Left kidney (tissue), 2 donors: ENCODE measurements around the gene PLCH2. TPM values are rescaled to one million over a fixed set of nuclear protein-coding genes. Genes with fewer than 3 reads are reported as not detected.

Experiments used
- DNase-seq: peaks from one replicate; pipeline ENCODE4 v3.0.0-alpha.2; 2013
- polyA plus RNA-seq: library from polyadenylated mRNA; unstranded; fragments of 120-200 nt; gene quantifications from one replicate; pipeline ENCODE4 v1.2.1, GENCODE V29; 2013; ENCODE audit not compliant: insufficient read length

Gene PLCH2
- polyA plus RNA-seq, 1 donor: 0.80 TPM

- no peak for DNase-seq
Measured at GRCh38 chr1:2501041-2501819, 25.1 kb downstream of the PLCH2 start.

- DNase-seq: no peak
Measured at GRCh38 chr1:2501820-2502119, 25.7 kb downstream of the PLCH2 start.

- DNase-seq: no peak
Measured at GRCh38 chr1:2502210-2502609, 26.1 kb downstream of the PLCH2 start.

GRCh38 chr1:2502661-2503553 is 26.8 kb downstream of the PLCH2 start:
- no peak for DNase-seq

GRCh38 chr1:2503554-2504224 is 27.6 kb downstream of the PLCH2 start:
- DNase-seq: no peak

GRCh38 chr1:2504225-2504948 is 28.3 kb downstream of the PLCH2 start:
- DNase-seq: peak; percentile 35

- no peak for DNase-seq
Measured at GRCh38 chr1:2504949-2505272, 28.8 kb downstream of the PLCH2 start.

GRCh38 chr1:2505461-2505994 is 29.4 kb downstream of the PLCH2 start:
- no peak for DNase-seq

- DNase-seq: no peak
Measured at GRCh38 chr1:2506007-2506860, 30.1 kb downstream of the PLCH2 start.

GRCh38 chr1:2506901-2507565 is 30.9 kb downstream of the PLCH2 start:
- no peak for DNase-seq

- no peak for DNase-seq
Measured at GRCh38 chr1:2507744-2508155, 31.7 kb downstream of the PLCH2 start.

GRCh38 chr1:2508180-2508579 is 32.1 kb downstream of the PLCH2 start:
- DNase-seq: no peak

- no peak for DNase-seq
Measured at GRCh38 chr1:2508751-2509150, 32.7 kb downstream of the PLCH2 start.

GRCh38 chr1:2509589-2509988 is 33.5 kb downstream of the PLCH2 start:
- DNase-seq: no peak

- DNase-seq: no peak
Measured at GRCh38 chr1:2510366-2511155, 34.5 kb downstream of the PLCH2 start.

GRCh38 chr1:2512862-2513421 is 36.9 kb downstream of the PLCH2 start:
- DNase-seq: no peak

- no peak for DNase-seq
Measured at GRCh38 chr1:2513939-2514652, 38.0 kb downstream of the PLCH2 start.
